Measurements from ENCODE around the gene SLC9B2.

- TF ChIP-seq CTCF (conservative IDR thresholded peaks at IDR 0.05; ENCODE audit: low read length): no peak
- TF ChIP-seq EZH2phosphoT487 (IDR thresholded peaks at IDR 0.05; ENCODE audit: borderline replicate concordance, low read depth, low read length): no peak
Observed at GRCh38 chr4:103100691-103101090, 24.1 kb upstream of the SLC9B2 start.

Measured in OCI-LY7 (cell line).